ENCODE data around the gene ETV1.

DNA sequence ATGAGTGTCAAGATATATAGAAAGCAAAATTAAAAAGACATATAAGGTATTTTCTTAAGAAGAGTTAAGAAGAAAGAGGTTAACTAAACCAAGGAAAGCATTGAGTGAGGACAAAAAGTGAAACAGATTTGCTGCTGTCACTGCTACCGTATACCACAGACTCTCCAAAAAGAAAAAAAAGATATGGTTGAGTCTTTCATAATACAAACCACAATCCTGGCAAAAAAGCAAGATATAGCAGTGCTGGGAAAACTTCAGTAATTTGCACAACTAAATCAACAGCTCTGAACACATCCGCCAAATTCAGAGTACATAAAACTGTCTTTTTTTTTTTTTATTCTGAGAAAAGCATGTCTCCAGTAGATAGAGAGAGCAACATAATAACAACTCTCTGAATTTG, 114.7 kb downstream of the ETV1 start:
- TF ChIP-seq CTCF (IDR thresholded peaks at IDR 0.05; ENCODE audit: poor library complexity) (no peak), EZH2 (IDR thresholded peaks at IDR 0.05; ENCODE audit: borderline replicate concordance) (no peak), EZH2phosphoT487 (IDR thresholded peaks at IDR 0.05; ENCODE audit: low read depth, severe bottlenecking, unreplicated experiment) (no peak)

Data from hepatocyte (in vitro differentiated cells).